HG02571 (cell line): ENCODE results near the gene SRCIN1.

ENCODE experiments used
- ATAC-seq: cut with Tn5 transposase; IDR thresholded peaks from one replicate; pipeline ENCODE4 v1.9.1; 2021; ENCODE audit warnings: mild to moderate bottlenecking, moderate library complexity; ENCODE audit not compliant: unreplicated experiment

SRCIN1 gene

GRCh38 chr17:38600416-38600815, 5.3 kb downstream of the SRCIN1 start:
- no peak for ATAC-seq

- no peak for ATAC-seq
These were observed 6.3 kb downstream of the SRCIN1 start for GRCh38 chr17:38599398-38599856.

GRCh38 chr17:38598995-38599394, 6.8 kb downstream of the SRCIN1 start:
- no peak for ATAC-seq

GRCh38 chr17:38598536-38598935, 7.2 kb downstream of the SRCIN1 start:
- no peak for ATAC-seq

GRCh38 chr17:38597375-38597774, 8.4 kb downstream of the SRCIN1 start:
- no peak for ATAC-seq

GRCh38 chr17:38596651-38597050, 9.1 kb downstream of the SRCIN1 start:
- no peak for ATAC-seq

GRCh38 chr17:38595892-38596291, 9.9 kb downstream of the SRCIN1 start:
- ATAC-seq = no peak

- ATAC-seq = no peak
These were observed 11.6 kb downstream of the SRCIN1 start for GRCh38 chr17:38594152-38594551.

GRCh38 chr17:38592487-38592886, 13.3 kb downstream of the SRCIN1 start:
- ATAC-seq = no peak

GRCh38 chr17:38591759-38592241, 14.0 kb downstream of the SRCIN1 start:
- no peak for ATAC-seq

GRCh38 chr17:38590988-38591758, 14.6 kb downstream of the SRCIN1 start:
- no peak for ATAC-seq

- no peak for ATAC-seq
These were observed 16.2 kb downstream of the SRCIN1 start for GRCh38 chr17:38589462-38590114.

- ATAC-seq = no peak
These were observed 17.0 kb downstream of the SRCIN1 start for GRCh38 chr17:38588788-38589174.

GRCh38 chr17:38587947-38588787, 17.6 kb downstream of the SRCIN1 start:
- ATAC-seq = no peak

- no peak for ATAC-seq
These were observed 18.5 kb downstream of the SRCIN1 start for GRCh38 chr17:38587203-38587602.

GRCh38 chr17:38586788-38587187, 19.0 kb downstream of the SRCIN1 start:
- no peak for ATAC-seq

GRCh38 chr17:38585918-38586529, 19.7 kb downstream of the SRCIN1 start:
- no peak for ATAC-seq

- no peak for ATAC-seq
These were observed 20.5 kb downstream of the SRCIN1 start for GRCh38 chr17:38585056-38585917.

GRCh38 chr17:38584350-38584925, 21.3 kb downstream of the SRCIN1 start:
- no peak for ATAC-seq
